Activated CD4-positive, alpha-beta T cell treated with anti-CD3 and anti-CD28 coated beads for 4 hours (primary cell): ENCODE data around the gene BLCAP.
"Not testable (repeated sequence)": the region's sequence is repeated elsewhere in the genome, so short reads cannot be mapped to it uniquely, and the experiment has no call there.

Experiments
- DNase-seq, 2 donors: peaks; one replicate each; pipeline ENCODE4 v3.0.0-alpha.2; 2020

BLCAP gene

DNA sequence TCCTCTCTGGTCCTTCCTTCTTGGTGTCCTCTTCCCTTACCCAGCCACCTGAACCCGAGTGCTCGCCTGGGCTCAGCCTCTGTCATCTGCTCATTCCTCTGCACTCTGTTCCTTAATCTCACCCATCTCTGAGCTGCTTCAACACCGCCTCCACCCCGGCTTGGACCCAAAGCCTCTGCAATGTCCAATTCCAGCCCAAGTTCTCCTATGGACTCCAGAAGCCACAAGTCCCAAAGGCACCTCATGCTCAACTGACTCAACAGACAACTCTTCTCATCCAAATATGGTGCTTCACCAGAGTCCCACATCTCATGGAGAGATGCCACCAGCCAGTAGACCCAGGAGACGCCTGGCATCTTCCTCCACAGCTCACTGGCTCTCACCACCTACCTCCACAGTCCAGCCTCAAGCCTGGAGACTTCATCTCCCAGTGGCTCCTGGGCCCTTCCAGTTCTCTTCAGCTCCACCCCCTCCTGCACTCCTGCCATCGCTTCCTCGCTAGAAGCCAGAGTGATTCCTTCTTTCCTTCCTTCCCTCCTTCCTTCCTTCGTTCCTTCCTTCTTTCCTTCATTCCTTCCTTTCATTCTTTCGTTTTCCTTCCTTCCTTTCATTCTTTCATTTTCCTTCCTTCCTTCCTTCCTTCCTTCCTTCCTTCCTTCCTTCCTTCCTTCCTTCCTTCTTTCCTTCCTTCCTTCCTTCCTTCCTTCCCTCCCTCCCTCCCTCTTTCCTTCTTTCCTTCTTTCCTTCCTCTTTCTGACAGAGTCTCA is 47.6 kb downstream of the BLCAP start:
- no peak for DNase-seq

DNA sequence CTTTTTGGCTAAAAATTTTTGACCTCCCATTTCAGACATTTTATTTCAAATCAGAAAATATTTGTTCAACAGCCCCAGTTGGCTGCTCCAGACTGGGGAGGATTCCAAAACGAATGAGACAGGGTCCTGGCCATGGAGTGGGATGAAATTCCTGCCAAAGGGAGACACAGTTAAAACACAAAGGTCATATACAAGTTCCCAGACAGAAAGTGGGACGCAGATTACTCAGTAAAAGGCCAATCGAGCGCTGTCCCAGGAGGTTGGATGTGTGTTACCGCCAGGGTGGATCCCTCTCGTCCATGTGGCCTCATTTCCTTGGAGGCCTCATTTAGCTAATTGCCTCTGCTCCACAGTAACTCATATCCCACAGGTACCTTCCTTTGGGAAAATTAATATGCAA is 48.4 kb downstream of the BLCAP start:
- DNase-seq: no peak

DNA sequence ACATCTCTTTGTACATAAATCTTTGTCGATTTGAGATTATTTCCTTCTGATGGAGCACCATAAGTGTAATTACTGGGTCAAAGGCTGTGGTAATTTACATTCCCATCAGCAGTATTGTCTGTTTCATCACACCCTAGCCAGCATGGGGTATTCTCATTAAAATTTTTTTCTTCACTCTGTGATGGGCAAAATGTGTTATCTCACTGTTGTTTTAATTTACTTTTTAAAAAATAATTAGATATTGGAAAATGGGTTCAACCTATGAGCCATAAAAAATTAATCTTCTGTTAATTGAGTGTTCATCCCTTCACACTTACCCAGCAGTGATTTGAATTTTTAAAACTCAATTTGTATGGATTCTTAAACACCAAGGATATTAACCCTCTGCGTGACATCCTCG is 50.6 kb downstream of the BLCAP start:
- DNase-seq: no peak

- no peak for DNase-seq
Observed at GRCh38 chr20:37475252-37475651, 52.4 kb downstream of the BLCAP start.

DNA sequence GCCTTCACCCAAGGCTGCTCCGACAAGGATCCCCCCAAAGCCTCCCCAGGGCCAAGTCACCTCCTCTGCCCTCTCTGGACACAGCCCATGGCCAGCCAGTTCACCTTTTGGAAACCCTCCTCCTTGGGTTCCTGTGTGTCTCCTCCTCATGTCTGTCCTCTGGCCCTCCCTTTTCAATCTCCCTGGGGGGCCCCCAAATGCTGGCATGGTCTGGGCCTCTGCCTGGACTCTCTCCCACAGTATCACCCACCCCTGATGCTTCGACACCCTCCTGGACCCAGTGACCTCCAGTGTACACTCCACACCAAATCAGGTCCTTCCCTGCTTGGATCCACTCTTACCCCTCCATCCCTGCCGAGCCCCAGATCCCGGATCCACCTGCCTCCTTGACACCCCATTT is 53.3 kb downstream of the BLCAP start:
- DNase-seq: no peak

DNA sequence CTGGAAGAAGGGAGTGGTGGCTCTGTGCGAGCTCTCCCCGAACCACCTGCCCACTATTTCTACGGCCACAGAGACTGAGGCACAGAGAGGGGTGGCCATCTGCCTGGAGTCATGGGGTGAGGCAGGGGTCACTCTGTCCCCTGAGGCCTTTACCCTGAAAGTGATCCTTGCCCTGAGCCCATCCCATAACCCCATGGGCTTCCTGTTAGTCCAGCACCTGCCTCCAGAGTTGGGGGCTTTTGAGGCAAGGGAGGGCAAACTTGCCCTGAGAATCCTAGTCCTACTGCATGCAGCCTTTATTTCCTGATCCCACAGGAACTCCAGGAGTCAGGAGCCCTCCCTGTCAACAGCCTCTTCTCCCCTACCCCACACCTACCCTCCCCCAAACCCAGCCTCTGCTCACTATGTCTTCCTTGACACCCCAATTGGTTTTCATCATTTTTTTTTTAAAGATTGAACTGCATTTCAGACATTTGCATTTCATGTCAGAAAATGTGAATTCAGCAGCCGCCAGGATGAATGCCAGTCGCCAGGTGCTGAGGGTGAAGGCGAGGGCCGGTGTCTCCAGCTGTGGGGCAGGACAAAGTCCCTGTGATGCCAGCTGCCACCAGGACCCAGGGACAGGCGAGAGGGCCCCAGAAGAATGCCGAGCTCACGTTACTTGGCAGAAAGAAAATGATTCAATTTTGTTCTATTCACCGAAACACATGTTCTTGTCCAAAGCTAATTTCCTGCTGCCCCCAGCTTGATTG is 54.3 kb downstream of the BLCAP start:
- DNase-seq: no peak

- DNase-seq: not testable (repeated sequence)
Observed at GRCh38 chr20:37472435-37472834, 55.2 kb downstream of the BLCAP start.

DNA sequence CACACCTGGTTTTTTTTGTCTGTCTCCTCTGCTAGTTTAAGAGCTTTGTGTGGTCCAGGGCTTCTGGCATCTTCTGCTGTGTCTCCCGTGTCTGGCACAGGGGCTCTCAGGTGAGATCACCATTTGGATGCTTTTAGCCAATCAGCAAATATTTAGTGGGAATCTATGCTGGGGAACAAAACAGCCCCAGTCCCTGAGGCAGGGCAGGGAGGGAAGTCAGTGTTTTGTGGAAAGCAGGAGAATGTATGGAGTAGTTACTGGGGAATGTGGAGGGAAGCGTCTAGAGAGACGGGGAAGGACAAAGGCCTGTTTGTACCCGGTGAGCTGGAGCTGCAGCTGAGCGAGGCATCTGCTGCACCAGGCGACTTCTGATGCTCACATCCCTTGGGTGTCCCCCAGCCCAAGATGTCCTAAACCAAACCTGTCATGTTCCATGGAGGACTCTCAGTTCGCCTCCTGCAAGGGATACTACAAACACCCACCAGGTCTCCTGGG is 55.9 kb downstream of the BLCAP start:
- DNase-seq: no peak

GRCh38 chr20:37470190-37470589 is 57.5 kb downstream of the BLCAP start:
- DNase-seq: not testable (repeated sequence)

- DNase-seq: no peak
Observed at GRCh38 chr20:37469531-37469930, 58.1 kb downstream of the BLCAP start.

- DNase-seq: no peak
Observed at GRCh38 chr20:37468886-37469285, 58.8 kb downstream of the BLCAP start.
